ENCODE data around the gene C2CD3.

C2CD3 gene

GRCh38 chr11:73978576-73979086 lies 192.2 kb downstream of the C2CD3 start:
- no peak for DNase-seq

- no peak for DNase-seq
Measured at GRCh38 chr11:73977856-73978519, 192.8 kb downstream of the C2CD3 start.

- no peak for DNase-seq
Measured at GRCh38 chr11:73976451-73977151, 194.2 kb downstream of the C2CD3 start.

DNA sequence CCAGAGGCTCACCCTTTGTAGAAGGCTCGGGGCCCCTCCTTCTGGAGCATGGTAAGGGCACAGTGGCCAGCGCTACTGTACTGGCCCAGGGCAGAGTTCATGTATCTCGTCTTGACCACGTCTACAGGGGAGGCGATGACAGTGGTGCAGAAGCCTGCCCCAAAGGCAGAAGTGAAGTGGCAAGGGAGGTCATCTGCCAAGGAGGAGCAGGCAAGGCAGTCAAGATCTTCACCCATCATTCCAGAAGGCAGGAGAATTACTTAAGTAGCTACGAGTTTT lies 195.4 kb downstream of the C2CD3 start:
- no peak for DNase-seq

DNA sequence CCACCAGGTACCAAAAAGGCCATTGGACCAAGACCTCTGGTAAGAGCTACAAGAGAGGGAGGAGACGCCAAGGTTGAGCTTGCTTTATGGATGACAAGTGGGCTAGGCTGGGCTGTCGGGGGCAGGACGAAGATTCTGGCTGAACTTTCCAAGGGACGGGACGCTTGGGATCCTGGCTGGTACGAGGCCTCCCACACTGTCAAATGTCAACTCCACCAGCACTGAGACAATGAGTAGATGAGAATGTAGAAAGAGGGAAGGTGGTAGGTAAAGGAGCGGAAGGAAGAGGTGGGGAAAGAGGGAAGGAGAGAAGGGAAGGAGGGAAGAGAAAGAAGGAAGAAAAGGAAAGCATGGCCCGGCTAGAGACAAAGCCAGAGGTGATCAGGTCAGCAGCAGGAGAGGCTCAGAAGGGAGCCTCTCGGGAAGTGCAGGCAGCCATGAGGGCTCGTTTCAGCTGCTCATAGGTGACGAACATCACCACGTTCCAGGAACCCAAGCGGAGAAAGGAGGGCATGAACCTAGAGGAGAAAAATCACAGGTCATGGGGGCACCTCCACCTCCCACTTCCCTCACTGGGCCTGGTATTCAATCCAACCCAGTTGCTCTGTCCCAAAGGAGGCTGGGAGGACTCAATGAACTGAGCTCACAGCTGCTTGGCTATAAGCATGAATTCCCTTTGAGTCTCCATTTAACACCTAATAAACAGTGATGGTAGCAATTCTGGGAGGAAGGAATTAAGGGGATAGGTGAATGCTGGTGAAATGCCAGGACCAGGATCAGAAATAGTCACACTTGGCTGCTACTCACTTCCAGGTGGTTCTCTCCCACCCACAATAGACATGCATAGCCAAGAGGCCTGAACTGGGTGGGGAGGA lies 196.0 kb downstream of the C2CD3 start:
- no peak for DNase-seq

DNA sequence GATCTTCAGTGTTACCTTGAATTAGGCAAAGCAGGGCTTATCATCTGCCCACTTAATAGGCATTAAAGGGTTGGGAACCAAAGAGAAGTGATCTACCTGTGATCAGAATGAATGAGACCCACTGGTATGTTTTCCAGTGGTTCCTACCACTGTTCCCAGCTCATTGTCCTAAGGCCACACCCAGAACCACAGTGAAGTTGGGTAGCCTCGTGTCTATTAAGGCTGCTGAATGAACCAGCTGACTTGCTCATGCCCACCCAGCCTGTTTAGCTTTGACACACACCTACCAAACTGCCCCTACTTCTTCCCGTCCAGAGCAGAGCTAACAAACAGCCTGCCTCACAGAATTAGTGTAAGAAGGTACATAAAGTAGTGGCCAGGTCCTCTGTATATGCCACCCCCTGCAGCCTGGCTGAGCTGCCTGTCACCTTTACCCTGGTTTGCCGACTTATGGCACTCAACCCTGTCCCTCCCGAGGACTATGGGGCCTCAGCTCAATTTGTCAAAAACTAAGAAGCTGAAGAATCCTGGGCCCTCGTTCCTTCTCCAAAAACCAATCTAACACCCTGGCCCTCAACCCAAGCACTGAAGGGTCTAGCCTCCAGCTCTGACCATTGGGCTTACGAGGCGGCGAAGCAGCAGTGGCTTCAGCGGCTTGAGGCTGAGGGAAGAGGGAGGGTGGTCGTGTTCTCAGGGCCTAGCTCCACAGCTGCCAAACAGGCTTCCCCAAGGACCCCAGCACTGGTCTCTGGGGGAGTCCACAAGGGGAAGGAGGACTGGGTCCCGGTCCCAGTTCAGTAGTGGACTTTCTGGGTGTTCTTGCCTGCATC lies 198.0 kb downstream of the C2CD3 start:
- no peak for DNase-seq

DNA sequence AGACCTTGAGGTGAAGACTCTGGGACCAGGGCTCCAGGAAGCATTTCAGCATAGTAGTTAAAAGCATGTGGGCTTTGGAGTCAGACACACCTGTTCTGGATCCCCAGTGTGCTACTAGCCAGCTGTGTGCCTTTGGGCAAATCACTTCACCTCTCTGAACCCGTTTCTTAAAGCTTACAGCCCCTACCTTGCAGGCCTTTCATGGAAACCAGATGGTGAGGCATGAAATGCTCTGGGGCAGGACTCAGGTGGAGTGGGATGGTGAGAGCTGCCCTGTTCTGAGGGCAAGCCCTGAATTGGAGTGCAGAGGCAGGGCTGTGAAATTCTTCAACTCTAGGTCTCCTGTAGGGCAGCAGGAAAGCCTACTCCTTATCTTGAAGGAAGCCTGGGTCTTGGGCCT lies 198.6 kb downstream of the C2CD3 start:
- no peak for DNase-seq

DNA sequence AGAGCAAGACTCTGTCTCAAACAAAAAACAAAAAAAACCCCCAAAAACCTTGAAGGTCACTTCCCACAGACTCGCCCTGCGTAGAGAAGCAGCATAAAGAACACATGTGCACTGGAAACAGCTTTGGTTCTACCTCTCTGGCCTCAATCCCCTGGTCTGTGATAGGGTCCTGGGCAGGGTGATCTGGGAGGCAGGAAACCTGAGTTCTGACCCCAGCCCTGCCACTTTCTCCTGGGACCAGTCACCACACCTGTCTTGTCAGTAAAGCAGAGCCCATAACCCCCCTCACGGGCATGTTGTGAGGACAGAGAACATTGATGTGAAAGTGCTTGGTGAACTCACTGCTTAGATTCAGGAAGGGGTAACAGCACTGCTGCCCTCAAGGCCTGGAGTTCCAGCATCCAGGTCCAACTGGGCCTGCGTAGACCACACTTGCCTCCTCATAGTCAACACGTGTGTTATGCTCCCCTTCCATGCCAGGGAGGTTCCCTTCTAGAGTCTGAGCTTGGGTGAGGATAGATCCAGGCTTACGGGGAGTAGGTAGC lies 199.6 kb downstream of the C2CD3 start:
- no peak for DNase-seq

- DNase-seq, result no peak
Measured at GRCh38 chr11:73969991-73970800, 200.6 kb downstream of the C2CD3 start.

GRCh38 chr11:73969091-73969490 lies 201.7 kb downstream of the C2CD3 start:
- no peak for DNase-seq

DNA sequence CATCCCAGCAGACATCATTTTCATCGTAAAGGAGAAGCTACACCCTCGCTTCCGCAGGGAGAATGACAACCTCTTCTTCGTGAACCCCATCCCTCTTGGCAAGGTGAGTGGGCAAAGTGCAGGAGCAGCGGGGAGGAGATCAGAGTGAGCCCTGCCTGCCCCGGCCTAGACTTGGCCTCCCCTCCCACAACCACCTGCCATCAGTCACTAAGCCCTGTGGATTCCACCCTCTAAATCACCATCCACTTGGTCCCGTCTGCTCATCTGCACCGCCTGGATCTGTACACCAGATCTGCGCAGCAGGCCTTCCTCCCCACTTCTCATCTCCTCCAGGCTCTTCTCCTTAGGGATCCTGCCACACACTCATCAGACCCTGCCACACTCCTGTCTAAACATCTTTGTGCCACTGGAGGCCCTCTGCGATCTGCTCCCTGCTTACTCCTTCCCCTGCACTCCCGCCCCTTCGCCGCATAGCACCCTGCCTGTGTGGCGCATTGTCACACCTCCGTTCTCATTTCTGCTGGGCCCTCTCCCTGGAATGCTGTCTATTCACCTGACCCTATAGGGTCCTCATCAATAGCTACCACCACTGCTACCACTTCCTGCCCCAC lies 202.3 kb downstream of the C2CD3 start:
- DNase-seq, result no peak

DNA sequence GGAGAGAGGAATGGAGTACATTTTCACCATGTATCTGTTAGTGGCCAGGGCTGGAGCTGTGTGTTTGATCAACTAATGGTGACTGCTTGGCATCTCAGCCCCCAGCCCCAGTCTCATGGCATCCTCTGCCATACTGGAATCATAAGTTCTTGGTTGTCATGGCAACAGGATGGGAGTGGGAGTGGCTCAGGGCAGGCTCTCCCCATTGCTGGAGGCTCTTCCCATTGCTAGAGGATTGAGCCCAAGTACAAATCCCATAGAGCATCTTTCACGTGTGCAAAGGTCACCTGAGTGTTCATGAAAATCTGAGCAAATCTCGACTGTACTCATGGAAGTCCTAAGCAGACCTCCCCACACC lies 205.1 kb downstream of the C2CD3 start:
- DNase-seq, result no peak

GRCh38 chr11:73965076-73965763 lies 205.6 kb downstream of the C2CD3 start:
- no peak for DNase-seq

DNA sequence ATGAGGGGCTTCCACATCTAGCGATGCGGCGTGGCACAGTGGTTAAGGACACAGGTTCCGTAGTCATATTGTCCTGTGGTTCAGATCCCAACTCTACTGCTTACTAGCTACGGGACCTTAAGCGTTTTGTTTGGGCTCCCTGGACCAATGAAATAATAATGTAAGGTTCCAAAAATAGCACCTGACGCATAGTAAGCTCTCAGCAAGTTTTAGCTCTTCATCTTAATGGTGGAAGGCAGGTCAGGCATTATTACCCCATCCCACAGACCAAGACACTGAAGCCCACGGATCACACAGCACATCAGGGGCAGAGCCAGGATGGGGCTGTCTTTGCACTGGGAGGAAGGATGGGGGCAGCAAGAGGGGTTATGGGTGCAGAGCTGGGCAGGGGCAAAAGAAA lies 206.9 kb downstream of the C2CD3 start:
- no peak for DNase-seq

Data from stimulated activated CD4-positive, alpha-beta T cell treated with anti-CD3 and anti-CD28 coated beads, Interleukin-2, amount 100 ng/mL, for 48 hours (primary cell).